ENCODE data around the gene EAF1.
A peak's percentile ranks its signal among the peaks of the same experiment; 100 is the strongest.

The EAF1 gene

DNA sequence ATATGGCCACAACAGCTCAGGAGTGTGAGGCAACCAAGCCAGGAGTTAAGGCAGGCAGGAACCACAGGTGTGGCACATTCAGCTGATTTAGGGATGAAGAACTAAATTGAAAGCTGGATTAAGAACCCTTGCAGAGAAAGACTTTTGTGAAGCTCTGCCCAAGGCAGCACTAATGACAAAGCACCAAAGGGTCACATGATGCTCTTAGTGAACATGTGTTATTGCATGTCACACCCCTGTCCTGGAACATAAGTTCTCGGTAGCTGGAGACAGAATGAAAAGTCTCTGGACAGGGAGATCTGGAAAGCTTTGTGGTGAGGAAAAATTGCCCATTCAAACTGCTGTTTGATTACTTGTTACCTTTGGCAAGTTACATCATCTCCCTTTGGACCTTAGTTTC is 3.2 kb downstream of the EAF1 start:
- TF ChIP-seq CTCF (IDR thresholded peaks at IDR 0.05; ENCODE audit: low read length, missing control alignments) = no peak
- DNase-seq (ENCODE audit: low read depth) = no peak
- H3K4me3 ChIP-seq (replicated peaks; ENCODE audit: low read depth, low read length) = no peak overlapping the region

DNA sequence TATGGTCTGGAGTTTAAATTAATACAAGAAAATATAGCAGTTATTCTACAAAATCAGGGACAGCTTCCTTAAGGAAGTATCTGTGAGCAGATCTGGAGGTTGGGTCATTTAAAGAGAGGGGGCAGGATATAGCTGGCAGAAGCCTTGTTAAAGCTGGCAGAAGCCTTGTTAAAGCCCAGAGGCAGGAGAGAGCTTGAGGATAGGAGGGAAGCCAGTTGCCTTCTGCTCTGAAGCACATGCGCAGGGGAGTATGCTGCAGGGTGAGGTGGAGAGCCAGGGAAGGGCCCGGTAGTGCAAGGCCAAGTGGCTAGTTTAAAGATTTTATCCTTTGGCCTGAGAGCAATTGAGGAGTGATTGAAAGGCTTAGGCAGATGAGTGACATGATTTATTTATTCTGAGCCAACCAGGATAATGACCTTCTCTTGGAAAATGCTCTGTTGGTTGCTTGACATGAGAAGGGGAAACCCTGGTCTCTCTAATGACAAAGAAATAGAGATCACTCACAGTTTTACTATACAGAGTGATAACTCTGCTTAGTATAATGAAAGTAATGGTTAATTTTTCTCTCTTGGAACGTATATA is 3.9 kb downstream of the EAF1 start:
- no peak for TF ChIP-seq CTCF (IDR thresholded peaks at IDR 0.05; ENCODE audit: low read length, missing control alignments)
- no peak overlapping the region for H3K4me3 ChIP-seq (replicated peaks; ENCODE audit: low read depth, low read length)
- DNase-seq (ENCODE audit: low read depth) = no peak

DNA sequence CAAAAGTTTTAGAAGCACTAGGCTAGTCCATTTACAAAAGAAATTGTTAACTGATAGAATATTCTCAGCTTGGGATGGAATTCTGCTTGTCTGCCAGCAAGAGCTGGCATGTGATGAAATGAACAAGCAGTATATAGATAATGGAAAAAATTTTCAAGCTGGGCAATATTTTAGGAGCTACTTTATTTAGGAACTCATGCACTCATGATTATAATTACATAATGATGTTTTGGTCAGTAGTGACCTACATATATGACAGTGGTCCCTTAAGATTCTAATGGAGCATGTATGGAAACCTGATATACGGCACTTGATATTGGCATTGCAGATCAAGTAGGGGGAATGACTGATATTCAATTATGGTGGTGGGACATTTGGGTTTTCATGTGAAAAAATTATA is 6.1 kb downstream of the EAF1 start:
- no peak for DNase-seq (ENCODE audit: low read depth)
- no peak for TF ChIP-seq CTCF (IDR thresholded peaks at IDR 0.05; ENCODE audit: low read length, missing control alignments)
- H3K4me3 ChIP-seq (replicated peaks; ENCODE audit: low read depth, low read length) = no peak overlapping the region

GRCh38 chr3:15434756-15435155 is 7.4 kb downstream of the EAF1 start:
- no peak for DNase-seq (ENCODE audit: low read depth)
- no peak overlapping the region for H3K4me3 ChIP-seq (replicated peaks; ENCODE audit: low read depth, low read length)
- TF ChIP-seq CTCF (IDR thresholded peaks at IDR 0.05; ENCODE audit: low read length, missing control alignments) = no peak

- TF ChIP-seq CTCF (IDR thresholded peaks at IDR 0.05; ENCODE audit: low read length, missing control alignments) = no peak
- no peak for DNase-seq (ENCODE audit: low read depth)
- no peak overlapping the region for H3K4me3 ChIP-seq (replicated peaks; ENCODE audit: low read depth, low read length)
Measured at GRCh38 chr3:15436246-15436645, 8.8 kb downstream of the EAF1 start.

- TF ChIP-seq CTCF (IDR thresholded peaks at IDR 0.05; ENCODE audit: low read length, missing control alignments) = no peak
- no peak overlapping the region for H3K4me3 ChIP-seq (replicated peaks; ENCODE audit: low read depth, low read length)
- peak; percentile 73 for DNase-seq (ENCODE audit: low read depth)
Measured at GRCh38 chr3:15438983-15439382, 11.6 kb downstream of the EAF1 start.

DNA sequence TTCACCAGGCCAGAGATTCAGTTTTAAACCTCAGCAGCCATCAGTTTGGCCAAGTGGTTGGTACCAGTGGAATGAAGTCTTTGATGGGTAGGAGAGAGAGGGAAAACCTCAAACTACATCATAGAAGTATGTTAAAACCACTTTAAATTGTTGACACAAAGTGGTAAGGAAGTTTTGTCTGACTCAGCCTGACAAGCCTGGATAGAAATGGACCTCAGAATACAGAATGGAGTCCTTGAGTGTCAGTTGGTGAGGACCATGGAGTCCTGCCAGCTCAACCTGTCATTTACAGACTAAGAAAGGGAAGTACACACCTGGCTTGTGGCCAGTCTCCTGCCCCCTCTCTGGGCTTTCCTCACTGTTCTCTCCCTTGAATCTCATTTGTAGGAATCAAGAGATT is 12.1 kb downstream of the EAF1 start:
- no peak for DNase-seq (ENCODE audit: low read depth)
- no peak for TF ChIP-seq CTCF (IDR thresholded peaks at IDR 0.05; ENCODE audit: low read length, missing control alignments)
- H3K4me3 ChIP-seq (replicated peaks; ENCODE audit: low read depth, low read length) = no peak overlapping the region

Measured in fibroblast of pulmonary artery (primary cell).